Fibroblast of lung (primary cell): ENCODE results near the gene TSPAN9. TPM values are rescaled to one million over a fixed set of nuclear protein-coding genes. Genes with fewer than 3 reads are reported as not detected.

ENCODE experiments used
- DNase-seq, 2 donors: peaks; one replicate each; pipeline versions ENCODE4 v3.0.0 to v3.0.0-alpha.2; 2010; ENCODE audit warnings: low read depth in 2 of 2
- H2AFZ ChIP-seq: 2 replicates; pipeline ENCODE4 v1.5.1; 2012; ENCODE audit warnings: low read length, control low read depth, inconsistent platforms
- H3K27ac ChIP-seq: 2 replicates; pipeline ENCODE4 v1.5.1; 2011; ENCODE audit warnings: low read length, control low read depth; ENCODE audit not compliant: insufficient read depth
- H3K27me3 ChIP-seq: 2 replicates; pipeline ENCODE4 v1.5.1; 2011; ENCODE audit warnings: mild to moderate bottlenecking, low read length; ENCODE audit not compliant: control insufficient read depth, insufficient read depth
- H3K36me3 ChIP-seq: 2 replicates; pipeline ENCODE4 v1.5.1; 2011; ENCODE audit warnings: low read length; ENCODE audit not compliant: control insufficient read depth, insufficient read depth
- H3K4me1 ChIP-seq: 2 replicates; pipeline ENCODE4 v1.5.1; 2011; ENCODE audit warnings: low read length; ENCODE audit not compliant: control insufficient read depth, insufficient read depth; ENCODE audit errors: extremely low read depth
- H3K4me2 ChIP-seq: 2 replicates; pipeline ENCODE4 v1.5.1; 2011; ENCODE audit warnings: low read length, control low read depth; ENCODE audit not compliant: insufficient read depth; ENCODE audit errors: extremely low read depth
- H3K4me3 ChIP-seq, 4 experiments: fragments of 200-600 bp in 1 of 4; sonication (generic) in 1 of 4; replicated peaks in 1 of 4; 2 replicates each; pipeline ENCODE4 v1.5.1; 2011 to 2016; ENCODE audit warnings: low read length in 4 of 4, low read depth in 3 of 4, mild to moderate bottlenecking in 3 of 4, control low read depth in 2 of 4, inconsistent platforms in 1 of 4, mixed read lengths in 1 of 4; ENCODE audit not compliant: insufficient read depth in 1 of 4; ENCODE audit errors: control extremely low read depth in 1 of 4
- H3K79me2 ChIP-seq: 2 replicates; pipeline ENCODE4 v1.5.1; 2012; ENCODE audit warnings: mild to moderate bottlenecking, low read length, inconsistent platforms; ENCODE audit not compliant: control insufficient read depth, insufficient read depth
- H3K9ac ChIP-seq: 2 replicates; pipeline ENCODE4 v1.5.1; 2011; ENCODE audit warnings: mild to moderate bottlenecking, low read length, control low read depth; ENCODE audit not compliant: insufficient read depth
- H3K9me3 ChIP-seq: 2 replicates; pipeline ENCODE4 v1.5.1; 2012; ENCODE audit warnings: low read depth, low read length; ENCODE audit not compliant: control insufficient read depth, insufficient read depth
- H4K20me1 ChIP-seq: 2 replicates; pipeline ENCODE4 v1.5.1; 2011; ENCODE audit warnings: low read length; ENCODE audit not compliant: control insufficient read depth, insufficient read depth; ENCODE audit errors: extremely low read depth
- EZH2 ChIP-seq: IDR thresholded peaks from 2 replicates; pipeline ENCODE4 v1.5.1; 2012; ENCODE audit warnings: low read length, control low read depth, mild to moderate bottlenecking; ENCODE audit errors: missing control alignments
- polyA plus RNA-seq, 2 donors: library from polyadenylated mRNA; depleted of rRNA in 1 of 2; stranded (reverse) in 1 of 2; unstranded in 1 of 2; fragments of >200 nt; gene quantifications; 2 replicates each; pipeline ENCODE4 v1.2.1, GENCODE V29; 2011 to 2012; ENCODE audit warnings: missing spikeins in 1 of 2
- total RNA-seq: library from RNA; depleted of rRNA; stranded (reverse); fragments of >200 nt; gene quantifications from 2 replicates; pipeline ENCODE4 v1.2.1, GENCODE V29; 2014
- TF ChIP-seq, protein P1 (sequence below), 2 donors: IDR thresholded peaks in 1 of 2; conservative IDR thresholded peaks in 1 of 2; 1 replicate in 1 of 2; 2 replicates in 1 of 2; pipeline ENCODE4 v1.5.1; 2011 to 2012; ENCODE audit warnings: low read length in 2 of 2, control low read depth in 1 of 2, inconsistent platforms in 1 of 2, low read depth in 1 of 2, mild to moderate bottlenecking in 1 of 2

The TSPAN9 gene
- total and polyA plus RNA-seq, 2 donors (not counting 1 experiment from before 2014, with no cell fraction given): 31.1 to 35.2 TPM

- TF ChIP-seq EZH2: peak; percentile 43
- TF ChIP-seq, protein P1, sequence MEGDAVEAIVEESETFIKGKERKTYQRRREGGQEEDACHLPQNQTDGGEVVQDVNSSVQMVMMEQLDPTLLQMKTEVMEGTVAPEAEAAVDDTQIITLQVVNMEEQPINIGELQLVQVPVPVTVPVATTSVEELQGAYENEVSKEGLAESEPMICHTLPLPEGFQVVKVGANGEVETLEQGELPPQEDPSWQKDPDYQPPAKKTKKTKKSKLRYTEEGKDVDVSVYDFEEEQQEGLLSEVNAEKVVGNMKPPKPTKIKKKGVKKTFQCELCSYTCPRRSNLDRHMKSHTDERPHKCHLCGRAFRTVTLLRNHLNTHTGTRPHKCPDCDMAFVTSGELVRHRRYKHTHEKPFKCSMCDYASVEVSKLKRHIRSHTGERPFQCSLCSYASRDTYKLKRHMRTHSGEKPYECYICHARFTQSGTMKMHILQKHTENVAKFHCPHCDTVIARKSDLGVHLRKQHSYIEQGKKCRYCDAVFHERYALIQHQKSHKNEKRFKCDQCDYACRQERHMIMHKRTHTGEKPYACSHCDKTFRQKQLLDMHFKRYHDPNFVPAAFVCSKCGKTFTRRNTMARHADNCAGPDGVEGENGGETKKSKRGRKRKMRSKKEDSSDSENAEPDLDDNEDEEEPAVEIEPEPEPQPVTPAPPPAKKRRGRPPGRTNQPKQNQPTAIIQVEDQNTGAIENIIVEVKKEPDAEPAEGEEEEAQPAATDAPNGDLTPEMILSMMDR (conservative IDR thresholded peaks at IDR 0.05 in 1 of 2, IDR thresholded peaks at IDR 0.05 in 1 of 2; ENCODE audit: low read depth in 1 of 2, low read length in 2 of 2): no peak
- Histone ChIP-seq H3K9ac (no peak overlapping the region), H3K4me3 (peak overlapping the region; percentile 41 to 53 (median 48)), H3K4me2 (peak overlapping the region; percentile 83), H3K4me1 (peaks cover 2% of the 10 kb centered on the region), H3K27ac (no peak overlapping the region), H3K79me2 (no peaks in the 10 kb centered on the region), H3K27me3 (peaks cover 18% of the 10 kb centered on the region), H4K20me1 (no peaks in the 10 kb centered on the region), H3K9me3 (no peaks in the 10 kb centered on the region), H3K36me3 (no peaks in the 10 kb centered on the region), H2AFZ (no peak overlapping the region)
- peak; percentile 52 to 56 for DNase-seq
These were observed 122.4 kb downstream of the TSPAN9 start for GRCh38 chr12:3199551-3200031.

DNA sequence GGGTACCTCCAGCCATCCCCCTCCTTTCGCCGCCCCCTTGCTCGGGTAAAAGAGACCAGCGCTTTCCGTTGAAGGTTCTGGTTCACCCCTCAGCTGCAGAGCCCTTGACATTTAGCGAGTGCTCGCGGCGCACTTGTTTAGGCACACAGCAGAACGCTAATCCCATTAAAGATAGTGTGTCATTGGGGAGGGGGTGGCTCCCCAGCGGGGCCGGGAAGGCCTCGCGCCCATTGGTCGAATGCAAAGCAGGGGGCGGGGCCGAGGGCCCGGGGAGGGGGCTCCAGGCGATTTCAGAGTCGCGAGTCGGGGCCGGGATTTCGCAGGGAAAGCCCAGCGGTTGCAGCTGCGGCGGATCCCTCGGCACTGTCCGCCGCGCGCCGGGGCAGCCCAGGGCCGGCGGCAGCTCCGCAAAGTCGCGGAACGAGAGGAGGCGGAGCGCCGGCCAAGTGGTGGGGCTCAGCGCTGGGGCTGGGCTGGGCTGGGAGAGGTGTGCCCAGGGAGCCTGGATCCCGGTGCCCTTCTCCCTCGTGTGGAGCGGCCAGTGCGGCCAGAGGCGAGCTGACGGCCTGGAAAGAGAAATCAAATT, 122.9 kb downstream of the TSPAN9 start:
- Histone ChIP-seq H3K27me3 (peaks cover 18% of the 10 kb centered on the region), H3K79me2 (no peaks in the 10 kb centered on the region), H2AFZ (no peak overlapping the region), H3K27ac (no peak overlapping the region), H3K9me3 (no peaks in the 10 kb centered on the region), H3K4me3 (peak overlapping the region; percentile 41 to 53 (median 48)), H3K4me1 (peaks cover 2% of the 10 kb centered on the region), H4K20me1 (no peaks in the 10 kb centered on the region), H3K9ac (no peak overlapping the region), H3K4me2 (peak overlapping the region; percentile 83), H3K36me3 (no peaks in the 10 kb centered on the region)
- DNase-seq: peak; percentile 50 to 61
- TF ChIP-seq, protein P1 (conservative IDR thresholded peaks at IDR 0.05 in 1 of 2, IDR thresholded peaks at IDR 0.05 in 1 of 2; ENCODE audit: low read depth in 1 of 2, low read length in 2 of 2): no peak
- no peak for TF ChIP-seq EZH2

- peaks cover 2% of the 10 kb centered on the region for H3K4me1 ChIP-seq
- H3K4me3 ChIP-seq: peak overlapping the region in 3 of 4 experiments; percentile 43 to 53 (median 46)
- H3K36me3 ChIP-seq: no peaks in the 10 kb centered on the region
- no peaks in the 10 kb centered on the region for H3K79me2 ChIP-seq
- peaks cover 18% of the 10 kb centered on the region for H3K27me3 ChIP-seq
- TF ChIP-seq, protein P1 (conservative IDR thresholded peaks at IDR 0.05 in 1 of 2, IDR thresholded peaks at IDR 0.05 in 1 of 2; ENCODE audit: low read depth in 1 of 2, low read length in 2 of 2): no peak
- peak; percentile 75 for TF ChIP-seq EZH2
- no peak overlapping the region for H2AFZ ChIP-seq
- peak overlapping the region; percentile 7 for H3K9ac ChIP-seq
- H3K9me3 ChIP-seq: no peaks in the 10 kb centered on the region
- no peak overlapping the region for H3K27ac ChIP-seq
- peak in 1 of 2 donors; percentile 9 for DNase-seq
- peak overlapping the region; percentile 83 for H3K4me2 ChIP-seq
- H4K20me1 ChIP-seq: no peaks in the 10 kb centered on the region
These were observed 123.6 kb downstream of the TSPAN9 start for GRCh38 chr12:3200814-3201233.
